ENCODE measurements around the gene DEPDC4. TPM values are rescaled to one million over a fixed set of nuclear protein-coding genes. Genes with fewer than 3 reads are reported as not detected.

Gene DEPDC4
- total RNA-seq, 1 donor from 2014 or later, result 0.82 TPM

DNA sequence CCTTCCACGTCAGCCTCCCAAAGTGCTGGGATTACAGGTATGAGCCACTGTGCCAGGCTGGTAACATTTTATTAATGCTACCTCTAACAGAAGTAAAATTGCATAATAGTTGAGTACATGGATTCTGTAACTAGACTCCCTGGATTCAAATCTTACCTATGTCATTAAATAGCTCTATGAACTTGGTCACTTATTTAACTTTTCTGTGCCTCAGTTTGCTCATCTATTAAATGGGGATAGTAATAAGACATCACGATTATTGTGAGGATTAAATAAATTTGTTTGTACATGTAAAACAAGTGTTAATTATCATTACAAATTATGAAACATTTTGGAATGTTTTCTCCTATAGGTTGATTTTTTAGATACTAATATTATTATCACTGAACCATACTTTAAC is 59.6 kb downstream of the DEPDC4 start:
- no peak for DNase-seq (ENCODE audit: low spot score)
- TF ChIP-seq, protein P1, sequence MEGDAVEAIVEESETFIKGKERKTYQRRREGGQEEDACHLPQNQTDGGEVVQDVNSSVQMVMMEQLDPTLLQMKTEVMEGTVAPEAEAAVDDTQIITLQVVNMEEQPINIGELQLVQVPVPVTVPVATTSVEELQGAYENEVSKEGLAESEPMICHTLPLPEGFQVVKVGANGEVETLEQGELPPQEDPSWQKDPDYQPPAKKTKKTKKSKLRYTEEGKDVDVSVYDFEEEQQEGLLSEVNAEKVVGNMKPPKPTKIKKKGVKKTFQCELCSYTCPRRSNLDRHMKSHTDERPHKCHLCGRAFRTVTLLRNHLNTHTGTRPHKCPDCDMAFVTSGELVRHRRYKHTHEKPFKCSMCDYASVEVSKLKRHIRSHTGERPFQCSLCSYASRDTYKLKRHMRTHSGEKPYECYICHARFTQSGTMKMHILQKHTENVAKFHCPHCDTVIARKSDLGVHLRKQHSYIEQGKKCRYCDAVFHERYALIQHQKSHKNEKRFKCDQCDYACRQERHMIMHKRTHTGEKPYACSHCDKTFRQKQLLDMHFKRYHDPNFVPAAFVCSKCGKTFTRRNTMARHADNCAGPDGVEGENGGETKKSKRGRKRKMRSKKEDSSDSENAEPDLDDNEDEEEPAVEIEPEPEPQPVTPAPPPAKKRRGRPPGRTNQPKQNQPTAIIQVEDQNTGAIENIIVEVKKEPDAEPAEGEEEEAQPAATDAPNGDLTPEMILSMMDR (IDR thresholded peaks at IDR 0.05; ENCODE audit: unreplicated experiment), result no peak
- Mint-ChIP-seq H3K4me1 (ENCODE audit: unreplicated experiment) (no peaks in the 10 kb centered on the region), H3K27me3 (ENCODE audit: unreplicated experiment) (no peaks in the 10 kb centered on the region), H3K36me3 (ENCODE audit: low read depth, unreplicated experiment) (peaks cover 3% of the 10 kb centered on the region), H3K9me3 (ENCODE audit: unreplicated experiment) (no peaks in the 10 kb centered on the region), H3K27ac (ENCODE audit: unreplicated experiment) (no peak overlapping the region), H3K4me3 (ENCODE audit: unreplicated experiment) (peak overlapping the region; percentile 2)

DNA sequence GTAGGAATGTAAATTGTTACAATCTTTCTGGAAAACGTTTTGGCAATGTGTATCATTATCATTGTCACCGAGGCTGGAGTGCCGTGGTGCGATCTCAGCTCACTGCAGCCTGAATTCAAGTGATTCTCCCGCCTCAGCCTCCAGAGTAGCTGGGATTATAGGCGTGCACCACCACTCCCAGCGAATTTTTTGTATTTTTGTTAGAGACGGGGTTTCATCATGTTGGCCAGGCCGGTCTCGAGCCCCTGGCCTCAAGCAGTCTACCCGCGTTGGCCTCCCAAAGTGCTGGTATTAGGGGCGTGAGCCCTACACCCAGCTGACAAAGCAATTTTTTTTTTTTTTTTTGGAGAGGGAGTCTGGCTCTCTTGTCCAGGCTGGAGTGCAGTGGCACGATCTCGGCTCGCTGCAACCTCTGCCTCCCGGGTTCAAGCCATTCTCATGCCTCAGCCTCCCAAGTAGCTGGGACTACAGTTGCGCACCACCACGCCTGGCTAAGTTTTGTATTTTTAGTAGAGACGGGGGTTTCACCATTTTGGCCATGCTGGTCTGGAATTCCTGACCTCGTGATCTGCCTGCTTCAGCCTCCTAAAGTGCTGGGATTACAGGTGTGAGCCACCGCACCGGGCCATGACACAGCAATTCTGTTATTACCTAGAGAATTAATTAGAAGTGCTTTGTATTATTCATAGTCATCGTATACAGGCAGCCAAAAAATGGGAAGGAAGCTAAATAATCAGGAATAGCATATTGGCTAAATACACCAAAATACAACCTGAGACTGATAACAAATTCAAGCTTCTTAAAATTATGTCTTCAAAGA is 65.1 kb downstream of the DEPDC4 start:
- Mint-ChIP-seq H3K4me3 (ENCODE audit: unreplicated experiment) (peak overlapping the region; percentile 97), H3K4me1 (ENCODE audit: unreplicated experiment) (peaks cover 13% of the 10 kb centered on the region)

DNA sequence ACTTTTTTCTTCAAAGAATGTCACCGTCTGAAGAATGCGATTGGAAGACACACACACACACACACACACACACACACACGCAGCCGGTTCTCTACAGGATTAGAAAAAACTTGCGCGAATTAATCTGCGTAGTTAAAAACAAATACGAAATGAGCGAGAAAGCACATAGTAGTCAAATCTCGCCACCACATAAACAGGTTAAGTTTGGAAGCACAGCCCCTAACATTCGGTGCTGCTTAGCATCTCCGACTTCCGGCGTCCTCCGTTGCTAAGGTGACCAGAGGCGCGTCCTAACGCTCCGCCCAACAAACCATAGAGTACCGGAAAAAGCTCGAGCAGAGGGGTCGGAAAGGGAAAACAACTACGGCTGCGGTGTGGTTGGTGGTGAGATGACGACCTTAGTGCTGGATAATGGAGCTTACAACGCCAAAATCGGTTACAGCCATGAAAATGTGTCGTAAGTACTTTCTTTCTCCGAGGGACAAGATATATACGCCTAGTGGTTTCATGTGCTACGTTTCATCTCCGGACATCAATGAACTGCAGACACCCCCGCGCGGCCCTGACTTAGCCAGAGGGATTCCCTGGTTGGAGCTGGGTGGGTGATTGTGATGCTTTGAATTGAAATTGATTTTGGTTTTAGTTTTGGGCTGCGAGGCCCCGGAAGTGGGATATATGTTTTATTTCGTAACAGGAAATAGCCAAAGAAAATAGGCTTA is 66.3 kb downstream of the DEPDC4 start, which contains the start of gene ACTR6:
ACTR6 (plus strand) TSS at position 353 of the 719 bp plus-strand sequence; CDS start at position 390, 37 bp downstream.
- H3K36me3 Mint-ChIP-seq (ENCODE audit: low read depth, unreplicated experiment), result no peaks in the 10 kb centered on the region
- TF ChIP-seq, protein P1 (IDR thresholded peaks at IDR 0.05; ENCODE audit: unreplicated experiment), result no peak
- H3K27ac Mint-ChIP-seq (ENCODE audit: unreplicated experiment), result peak within 1 kb of the TSS; percentile 92
- DNase-seq (ENCODE audit: low spot score), result peak; percentile 87
- peak within 1 kb of the TSS; percentile 97 for H3K4me3 Mint-ChIP-seq (ENCODE audit: unreplicated experiment)
- H3K27me3 Mint-ChIP-seq (ENCODE audit: unreplicated experiment), result peaks cover 11% of the 10 kb centered on the region
- peaks cover 13% of the 10 kb centered on the region for H3K4me1 Mint-ChIP-seq (ENCODE audit: unreplicated experiment)
- no peaks in the 10 kb centered on the region for H3K9me3 Mint-ChIP-seq (ENCODE audit: unreplicated experiment)

More for the DNA sequence above, 65.1 kb downstream of the DEPDC4 start:
- Mint-ChIP-seq H3K36me3 (ENCODE audit: low read depth, unreplicated experiment) (no peaks in the 10 kb centered on the region), H3K9me3 (ENCODE audit: unreplicated experiment) (no peaks in the 10 kb centered on the region), H3K27me3 (ENCODE audit: unreplicated experiment) (peaks cover 11% of the 10 kb centered on the region), H3K27ac (ENCODE audit: unreplicated experiment) (peak overlapping the region; percentile 92)
- TF ChIP-seq, protein P1 (IDR thresholded peaks at IDR 0.05; ENCODE audit: unreplicated experiment), result no peak
- DNase-seq (ENCODE audit: low spot score), result no peak

DNA sequence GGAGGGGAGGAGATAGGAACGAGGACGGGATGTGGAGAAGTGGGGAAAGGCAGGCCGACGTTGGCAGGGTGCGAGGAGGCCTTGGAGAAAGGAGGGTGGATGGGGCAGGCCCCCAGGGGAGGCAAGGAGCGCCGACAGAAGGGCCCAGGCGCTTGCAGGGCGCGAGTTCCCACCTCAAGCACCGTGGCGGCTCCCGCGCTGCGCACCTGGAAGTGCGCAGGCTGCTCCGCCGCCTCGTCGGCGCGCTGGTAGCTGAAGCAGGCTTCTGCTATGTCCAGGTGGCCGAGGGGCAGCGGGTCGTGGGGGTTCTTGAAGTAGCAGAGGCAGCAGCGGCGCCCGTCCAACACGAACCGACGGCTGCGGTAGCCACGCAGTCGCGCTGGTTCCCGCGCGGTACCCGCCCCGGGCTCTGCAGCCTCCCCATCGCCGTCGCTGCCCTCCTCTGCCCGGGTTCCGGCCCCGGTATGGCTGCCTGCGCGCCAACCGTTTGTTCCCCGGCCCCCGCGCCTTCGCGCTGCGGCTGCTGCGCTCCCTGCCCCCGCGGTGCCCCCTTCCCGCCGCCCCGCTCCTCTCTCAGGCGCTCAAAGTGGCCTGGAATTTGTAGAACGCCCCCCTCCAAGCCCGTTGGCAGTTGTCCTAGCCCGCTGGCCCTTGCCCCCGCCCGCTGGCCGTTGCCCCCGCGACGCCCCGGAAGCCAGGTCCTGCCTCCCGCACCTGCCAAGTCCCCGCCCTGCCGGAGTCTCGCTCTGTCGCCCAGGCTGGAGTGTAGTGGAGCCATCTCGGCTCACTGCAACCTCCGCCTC is 67.3 kb downstream of the DEPDC4 start:
- TF ChIP-seq, protein P1 (IDR thresholded peaks at IDR 0.05; ENCODE audit: unreplicated experiment), result no peak
- H3K4me3 Mint-ChIP-seq (ENCODE audit: unreplicated experiment), result peak overlapping the region; percentile 97
- H3K27ac Mint-ChIP-seq (ENCODE audit: unreplicated experiment), result no peak overlapping the region
- H3K36me3 Mint-ChIP-seq (ENCODE audit: low read depth, unreplicated experiment), result no peaks in the 10 kb centered on the region
- H3K9me3 Mint-ChIP-seq (ENCODE audit: unreplicated experiment), result no peaks in the 10 kb centered on the region
- H3K27me3 Mint-ChIP-seq (ENCODE audit: unreplicated experiment), result peaks cover 11% of the 10 kb centered on the region
- peaks cover 13% of the 10 kb centered on the region for H3K4me1 Mint-ChIP-seq (ENCODE audit: unreplicated experiment)
- peak; percentile 40 for DNase-seq (ENCODE audit: low spot score)

Measured in endothelial cell (in vitro differentiated cells).